Smooth muscle cell (in vitro differentiated cells): ENCODE data around the gene ZG16B. TPM values are rescaled to one million over a fixed set of nuclear protein-coding genes. Genes with fewer than 3 reads are reported as not detected.

Experiments
- DNase-seq: peaks from one replicate; lab custom pipeline; 2025; ENCODE audit not compliant: unreplicated experiment; lab: John Stamatoyannopoulos, UW
- H2AFZ ChIP-seq: fragments of 200-600 bp; sonication (generic); 2 replicates; pipeline ENCODE4 v1.6.0; 2016; ENCODE audit warnings: antibody characterized with exemption, low read depth, mild to moderate bottlenecking
- H3F3A ChIP-seq: fragments of 200-600 bp; sonication (generic); 2 replicates; pipeline ENCODE4 v1.6.0; 2017; ENCODE audit warnings: antibody characterized with exemption, low read depth
- H3K27ac ChIP-seq: fragments of 200-600 bp; sonication (generic); 2 replicates; pipeline ENCODE4 v1.5.1; 2016; ENCODE audit warnings: low read depth, mild to moderate bottlenecking
- H3K27me3 ChIP-seq: fragments of 200-600 bp; sonication (generic); 2 replicates; pipeline ENCODE4 v1.6.1; 2016; ENCODE audit warnings: low read depth, mild to moderate bottlenecking
- H3K36me3 ChIP-seq: fragments of 200-600 bp; sonication (generic); 2 replicates; pipeline ENCODE4 v1.5.1; 2016; ENCODE audit warnings: low read depth
- H3K4me1 ChIP-seq: fragments of 200-600 bp; sonication (generic); 2 replicates; pipeline ENCODE4 v1.5.1; 2016; ENCODE audit warnings: low read depth
- H3K4me2 ChIP-seq: fragments of 200-600 bp; sonication (generic); 2 replicates; pipeline ENCODE4 v1.6.0; 2016; ENCODE audit warnings: mild to moderate bottlenecking
- H3K4me3 ChIP-seq: fragments of 200-600 bp; sonication (generic); 2 replicates; pipeline ENCODE4 v1.5.1; 2016; ENCODE audit warnings: mild to moderate bottlenecking
- H3K79me2 ChIP-seq: fragments of 200-600 bp; sonication (generic); 2 replicates; pipeline ENCODE4 v1.6.0; 2016; ENCODE audit warnings: low read depth, mild to moderate bottlenecking
- H3K9ac ChIP-seq: fragments of 200-600 bp; sonication (generic); 2 replicates; pipeline ENCODE4 v1.6.0; 2016; ENCODE audit warnings: low read depth
- H3K9me3 ChIP-seq: fragments of 200-600 bp; sonication (generic); replicated peaks from 2 replicates; pipeline ENCODE4 v1.5.1; 2016; ENCODE audit warnings: low read depth
- H4K20me1 ChIP-seq: fragments of 200-600 bp; sonication (generic); 2 replicates; pipeline ENCODE4 v1.6.0; 2016; ENCODE audit warnings: low read depth
- CTCF ChIP-seq: fragments of 200-600 bp; sonication (generic); IDR thresholded peaks from 2 replicates; pipeline ENCODE4 v1.5.1; 2017; ENCODE audit warnings: borderline replicate concordance, mild to moderate bottlenecking, antibody characterized with exemption; ENCODE audit not compliant: insufficient read depth, poor library complexity, severe bottlenecking
- WGBS: methylation state at CpG from one replicate; pipeline ENCODE4 v1.1.7; 2016; ENCODE audit warnings: low lambda C conversion rate; 5-methylcytosine and 5-hydroxymethylcytosine counted together
- polyA plus RNA-seq: library from polyadenylated mRNA; unstranded; fragments of >200 nt; fragmentation: Nextera tagmentation; extraction: Ambion mirVana; gene quantifications from 2 replicates; pipeline ENCODE4 v1.2.1, GENCODE V29; 2016
- total RNA-seq: library from RNA; depleted of rRNA; stranded (reverse); fragments of >200 nt; gene quantifications from 2 replicates; pipeline ENCODE4 v1.2.3, GENCODE V29; 2014

Gene ZG16B
- total and polyA plus RNA-seq, 2 experiments from 2014 or later = not detected

- no peaks in the 10 kb centered on the region for H3K9me3 ChIP-seq
- H3K36me3 ChIP-seq = no peaks in the 10 kb centered on the region
- no peaks in the 10 kb centered on the region for H4K20me1 ChIP-seq
- no peaks in the 10 kb centered on the region for H3K79me2 ChIP-seq
- no peak overlapping the region for H3K9ac ChIP-seq
- peaks cover 4% of the 10 kb centered on the region for H3F3A ChIP-seq
- TF ChIP-seq CTCF = no peak
- no peak overlapping the region for H3K4me3 ChIP-seq
- H3K4me2 ChIP-seq = no peak overlapping the region
- DNase-seq = no peak
- H3K27ac ChIP-seq = no peak overlapping the region
- H3K4me1 ChIP-seq = no peaks in the 10 kb centered on the region
- no peak overlapping the region for H2AFZ ChIP-seq
- no peaks in the 10 kb centered on the region for H3K27me3 ChIP-seq
- 86% methylated on average over 20 of the region's 21 CpGs for WGBS
Measured at GRCh38 chr16:2799205-2799858, 30.8 kb upstream of the ZG16B start.

- H3K27ac ChIP-seq = no peak overlapping the region
- H4K20me1 ChIP-seq = no peaks in the 10 kb centered on the region
- H3K4me1 ChIP-seq = no peaks in the 10 kb centered on the region
- H3K9me3 ChIP-seq = no peaks in the 10 kb centered on the region
- H3F3A ChIP-seq = peaks cover 4% of the 10 kb centered on the region
- H3K4me2 ChIP-seq = no peak overlapping the region
- no peaks in the 10 kb centered on the region for H3K27me3 ChIP-seq
- no peak for DNase-seq
- H3K4me3 ChIP-seq = no peak overlapping the region
- no peaks in the 10 kb centered on the region for H3K79me2 ChIP-seq
- no peaks in the 10 kb centered on the region for H3K36me3 ChIP-seq
- WGBS = 64% methylated on average over 1 of the region's 1 CpG
- H2AFZ ChIP-seq = no peak overlapping the region
- TF ChIP-seq CTCF = no peak
- H3K9ac ChIP-seq = no peak overlapping the region
Measured at GRCh38 chr16:2799859-2800226, 30.3 kb upstream of the ZG16B start.

- Histone ChIP-seq H3K36me3 (no peaks in the 10 kb centered on the region), H2AFZ (no peak overlapping the region), H3K9me3 (no peaks in the 10 kb centered on the region), H4K20me1 (no peaks in the 10 kb centered on the region), H3K27ac (no peak overlapping the region), H3K4me2 (no peak overlapping the region), H3K4me3 (no peak overlapping the region), H3K27me3 (no peaks in the 10 kb centered on the region), H3K4me1 (no peaks in the 10 kb centered on the region), H3K79me2 (no peaks in the 10 kb centered on the region), H3F3A (no peaks in the 10 kb centered on the region), H3K9ac (no peak overlapping the region)
- 77% methylated on average over 3 of the region's 3 CpGs for WGBS
- no peak for TF ChIP-seq CTCF
- no peak for DNase-seq
Measured at GRCh38 chr16:2803545-2804195, 26.4 kb upstream of the ZG16B start.

- no peak overlapping the region for H3K9ac ChIP-seq
- no peaks in the 10 kb centered on the region for H3F3A ChIP-seq
- no peak overlapping the region for H2AFZ ChIP-seq
- H3K4me2 ChIP-seq = no peak overlapping the region
- no peaks in the 10 kb centered on the region for H3K27me3 ChIP-seq
- 92% methylated on average over 4 of the region's 4 CpGs for WGBS
- H3K9me3 ChIP-seq = no peaks in the 10 kb centered on the region
- no peaks in the 10 kb centered on the region for H3K4me1 ChIP-seq
- no peak for DNase-seq
- H4K20me1 ChIP-seq = no peaks in the 10 kb centered on the region
- no peaks in the 10 kb centered on the region for H3K36me3 ChIP-seq
- no peak overlapping the region for H3K27ac ChIP-seq
- no peaks in the 10 kb centered on the region for H3K79me2 ChIP-seq
- H3K4me3 ChIP-seq = no peak overlapping the region
- no peak for TF ChIP-seq CTCF
Measured at GRCh38 chr16:2804728-2805127, 25.4 kb upstream of the ZG16B start.
